ENCODE results near the gene METTL15.

GRCh38 chr11:28284196-28284595 lies 176.0 kb downstream of the METTL15 start:
- TF ChIP-seq CTCF (IDR thresholded peaks at IDR 0.05) (no peak), POLR2A (IDR thresholded peaks at IDR 0.05) (no peak)

All from uterus (tissue), 2 donors.